Measurements from ENCODE around the gene ASNS.
"Not testable (repeated sequence)": the region's sequence is repeated elsewhere in the genome, so short reads cannot be mapped to it uniquely, and the experiment has no call there.

- not testable (repeated sequence) for TF ChIP-seq POLR2A, CTCF, POLR2AphosphoS5 (IDR thresholded peaks at IDR 0.05)
Observed at GRCh38 chr7:97896893-97897292, 24.7 kb upstream of the ASNS start.
